ENCODE results near the gene FRZB. TPM values are rescaled to one million over a fixed set of nuclear protein-coding genes. Genes with fewer than 3 reads are reported as not detected.
A peak's percentile ranks its signal among the peaks of the same experiment; 100 is the strongest.
"Not testable (repeated sequence)": the region's sequence is repeated elsewhere in the genome, so short reads cannot be mapped to it uniquely, and the experiment has no call there.

FRZB gene
- total and polyA plus RNA-seq, 2 of the 13 experiments (the other 11 are each of a cell fraction or from before 2014, with no cell fraction given) = 0.04 to 1.2 TPM

DNA sequence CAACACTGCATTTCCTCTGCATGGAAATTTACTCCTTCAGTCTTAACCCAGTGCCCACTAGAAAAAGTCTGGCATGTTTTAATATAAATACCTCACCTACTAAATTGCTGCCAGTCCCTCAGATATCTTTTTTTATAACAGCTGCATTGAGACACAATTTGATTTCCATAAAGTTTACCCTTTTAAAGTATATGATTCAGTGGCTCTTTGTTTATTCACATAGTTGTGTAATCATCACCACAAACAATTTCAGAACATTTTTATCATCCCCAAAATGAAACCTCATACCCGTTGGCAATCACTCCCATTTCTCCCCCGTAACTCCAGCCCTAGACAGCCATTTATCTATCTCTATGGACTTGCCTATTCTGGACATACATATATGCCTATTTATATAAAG, 17.0 kb upstream of the FRZB start:
- H3K27ac ChIP-seq (ENCODE audit: extremely low read length, insufficient read depth, low read length) = no peak overlapping the region
- POLR2A ChIA-PET = no interaction called here
- no peak overlapping the region for H3K9ac ChIP-seq (ENCODE audit: insufficient read depth, low read depth, low read length)
- ATAC-seq (no peak), FAIRE-seq (no peak), DNase-seq (ENCODE audit: low spot score) (no peak)
- CTCF ChIA-PET (ENCODE audit: low intra/inter-chr PET ratio, low total read pairs) = no interaction called here
- WGBS (ENCODE audit: low lambda C conversion rate) = 45% methylated on average over 2 of the region's 2 CpGs
- H3K27me3 ChIP-seq (ENCODE audit: control insufficient read depth in 1 of 2, insufficient read depth in 2 of 2, low read length in 2 of 2) = no peaks in the 10 kb centered on the region
- intact Hi-C loops (cut with micrococcal nuclease; ENCODE audit: unreplicated experiment) (loop anchor here (5.0 kb wide), 1 partner anchor 121 kb away; no protein-coding TSS in a partner anchor), in situ Hi-C loops (cut with HindIII; ENCODE audit: extremely low pct_ligation_motif_present, low pct_unique_long_range_greater_than_20kb) (no loop called here)
- TF ChIP-seq ZFP62 (CRISPR knock-in tag; IDR thresholded peaks at IDR 0.05) = no peak
- no peak for TF ChIP-seq POLR2G (IDR thresholded peaks at IDR 0.05; ENCODE audit: low read depth, low read length)
- TF ChIP-seq CEBPB (IDR thresholded peaks at IDR 0.05; ENCODE audit: borderline replicate concordance, low read depth, low read length) = 0 out of 2 replicates have a peak, but pooled peaks have one; percentile 2
- no peaks in the 10 kb centered on the region for H3K36me3 ChIP-seq (replicated peaks in 1 of 2; ENCODE audit: control insufficient read depth in 1 of 2, insufficient read depth in 2 of 2, low read length in 2 of 2)
- no peaks in the 10 kb centered on the region for H3K9me3 ChIP-seq (ENCODE audit: low read length)
- no peaks in the 10 kb centered on the region for H4K20me1 ChIP-seq (ENCODE audit: insufficient read depth, low read length)
- BruUV-seq (replicated peaks) = no TSS peak
- no peak overlapping the region for H3K4me2 ChIP-seq (ENCODE audit: low read depth, low read length)
- no peak overlapping the region for H2AFZ ChIP-seq (ENCODE audit: low read length)
- H3K4me1 ChIP-seq (ENCODE audit: insufficient read depth, low read length) = no peaks in the 10 kb centered on the region
- no peaks in the 10 kb centered on the region for H3K79me2 ChIP-seq (ENCODE audit: insufficient read depth, low read length)
- no peak overlapping the region for H3K4me3 ChIP-seq (replicated peaks in 1 of 3; ENCODE audit: insufficient read depth in 1 of 3, low read depth in 2 of 3, low read length in 3 of 3)

DNA sequence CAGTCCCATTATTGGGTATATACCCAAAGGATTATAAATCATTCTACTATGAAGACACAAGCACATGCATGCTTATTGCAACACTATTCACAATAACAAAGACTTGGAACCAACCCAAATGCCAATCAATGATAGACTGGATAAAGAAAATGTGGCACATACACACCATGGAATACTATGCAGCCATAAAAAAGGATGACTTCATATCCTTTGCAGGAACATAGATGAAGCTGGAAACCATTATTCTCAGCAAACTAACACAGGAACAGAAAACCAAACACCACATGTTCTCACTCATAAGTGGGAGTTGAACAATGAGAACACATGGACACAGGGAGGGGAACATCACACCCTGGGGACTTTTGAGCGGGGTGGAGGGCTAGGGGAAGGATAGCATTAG, 13.7 kb upstream of the FRZB start:
- H3K4me2 ChIP-seq (ENCODE audit: low read depth, low read length); in situ Hi-C loops (cut with HindIII; ENCODE audit: extremely low pct_ligation_motif_present, low pct_unique_long_range_greater_than_20kb); ATAC-seq; H3K4me3 ChIP-seq (replicated peaks in 1 of 3; ENCODE audit: insufficient read depth in 1 of 3, low read depth in 2 of 3, low read length in 3 of 3); POLR2A ChIA-PET; BruUV-seq (replicated peaks); DNase-seq (ENCODE audit: low spot score); FAIRE-seq; CTCF ChIA-PET (ENCODE audit: low intra/inter-chr PET ratio, low total read pairs); H3K9me3 ChIP-seq (ENCODE audit: low read length); H2AFZ ChIP-seq (ENCODE audit: low read length); H3K27me3 ChIP-seq (ENCODE audit: control insufficient read depth in 1 of 2, insufficient read depth in 2 of 2, low read length in 2 of 2); H3K4me1 ChIP-seq (ENCODE audit: insufficient read depth, low read length); H3K36me3 ChIP-seq (replicated peaks in 1 of 2; ENCODE audit: control insufficient read depth in 1 of 2, insufficient read depth in 2 of 2, low read length in 2 of 2); H4K20me1 ChIP-seq (ENCODE audit: insufficient read depth, low read length); H3K79me2 ChIP-seq (ENCODE audit: insufficient read depth, low read length); H3K9ac ChIP-seq (ENCODE audit: insufficient read depth, low read depth, low read length); H3K27ac ChIP-seq (ENCODE audit: extremely low read length, insufficient read depth, low read length): not testable (repeated sequence)
- 36% methylated on average over 1 of the region's 1 CpG for WGBS (ENCODE audit: low lambda C conversion rate)
- intact Hi-C loops (cut with micrococcal nuclease; ENCODE audit: unreplicated experiment) = loop anchor here (5.0 kb wide), 1 partner anchor 118 kb away; no protein-coding TSS in a partner anchor

Measured in HepG2 (cell line).